Measurements from ENCODE around the gene LY6G5C. TPM values are rescaled to one million over a fixed set of nuclear protein-coding genes. Genes with fewer than 3 reads are reported as not detected.
A peak's percentile ranks its signal among the peaks of the same experiment; 100 is the strongest.

LY6G5C gene
- total and polyA plus RNA-seq, 2 of the 13 experiments (the other 11 are each of a cell fraction or from before 2014, with no cell fraction given) = 0.33 to 0.55 TPM

DNA sequence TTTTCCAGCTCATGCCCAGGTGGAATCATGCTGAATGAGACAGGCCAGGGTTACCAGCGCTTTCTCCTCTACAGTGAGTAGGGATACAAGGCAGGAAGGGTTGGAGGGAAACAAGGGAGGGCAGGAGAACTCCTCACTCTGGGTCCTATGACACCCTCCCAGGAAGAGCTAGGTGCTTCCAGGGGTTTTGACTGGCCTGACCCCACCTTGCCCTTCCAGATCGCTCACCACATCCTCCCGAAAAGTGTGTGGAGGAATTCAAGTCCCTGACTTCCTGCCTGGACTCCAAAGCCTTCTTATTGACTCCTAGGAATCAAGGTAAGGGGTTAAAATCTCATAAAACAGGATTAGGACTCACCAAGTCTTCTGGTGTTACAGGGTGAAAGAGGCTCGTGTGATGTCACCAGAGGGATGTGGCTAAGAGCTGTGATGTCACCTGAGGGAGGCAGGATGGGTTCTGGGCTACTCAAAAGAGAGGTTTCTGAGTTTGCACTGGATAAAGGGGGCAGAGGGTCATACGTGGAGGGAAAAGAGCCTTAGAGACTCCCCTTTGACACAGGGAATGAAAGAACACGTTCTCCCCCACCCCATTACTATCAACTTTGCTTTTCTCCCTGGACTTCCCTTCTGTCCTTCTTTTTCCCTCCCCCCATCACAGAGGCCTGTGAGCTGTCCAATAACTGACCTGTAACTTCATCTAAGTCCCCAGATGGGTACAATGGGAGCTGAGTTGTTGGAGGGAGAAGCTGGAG is 23.3 kb downstream of the LY6G5C start (continued):
- TF ChIP-seq SETDB1 (CRISPR knock-in tag; IDR thresholded peaks at IDR 0.05; ENCODE audit: borderline replicate concordance) (no peak), SAP130 (CRISPR knock-in tag; IDR thresholded peaks at IDR 0.05; ENCODE audit: low read depth) (0 out of 2 replicates have a peak, but pooled peaks have one; percentile 4), ZNF614 (CRISPR knock-in tag; IDR thresholded peaks at IDR 0.05; ENCODE audit: borderline replicate concordance) (no peak), MAZ (IDR thresholded peaks at IDR 0.05; ENCODE audit: borderline replicate concordance, low read depth, low read length) (no peak), MAZ (CRISPR knock-in tag; IDR thresholded peaks at IDR 0.05; ENCODE audit: low read depth) (0 out of 2 replicates have a peak, but pooled peaks have one; percentile 11), SMAD3 (CRISPR knock-in tag; IDR thresholded peaks at IDR 0.05) (no peak), ZFAT (CRISPR knock-in tag; conservative IDR thresholded peaks at IDR 0.05) (no peak), TOPORS (CRISPR knock-in tag; IDR thresholded peaks at IDR 0.05) (no peak), ZBTB21 (CRISPR knock-in tag; IDR thresholded peaks at IDR 0.05) (peak; percentile 68), BRD4 (CRISPR knock-in tag; IDR thresholded peaks at IDR 0.05) (no peak), ZNF530 (CRISPR knock-in tag; IDR thresholded peaks at IDR 0.05; ENCODE audit: low read depth) (no peak), RBFOX2 (IDR thresholded peaks at IDR 0.05; ENCODE audit: low read depth, low read length) (peak; percentile 54), HDAC1 (CRISPR knock-in tag; IDR thresholded peaks at IDR 0.05) (no peak), ZC3H13 (CRISPR knock-in tag; IDR thresholded peaks at IDR 0.05) (no peak), KLF9 (CRISPR knock-in tag; IDR thresholded peaks at IDR 0.05; ENCODE audit: low read depth) (no peak), ZBTB42 (CRISPR knock-in tag; IDR thresholded peaks at IDR 0.05) (peak; percentile 18; the same call in 1 of the 2 replicates), CENPT (CRISPR knock-in tag; IDR thresholded peaks at IDR 0.05; ENCODE audit: low read depth) (0 out of 2 replicates have a peak, but pooled peaks have one; percentile 54), ZNF121 (CRISPR knock-in tag; IDR thresholded peaks at IDR 0.05) (no peak), ZNF547 (CRISPR knock-in tag; IDR thresholded peaks at IDR 0.05) (no peak)
- TF ChIP-seq, protein P1, sequence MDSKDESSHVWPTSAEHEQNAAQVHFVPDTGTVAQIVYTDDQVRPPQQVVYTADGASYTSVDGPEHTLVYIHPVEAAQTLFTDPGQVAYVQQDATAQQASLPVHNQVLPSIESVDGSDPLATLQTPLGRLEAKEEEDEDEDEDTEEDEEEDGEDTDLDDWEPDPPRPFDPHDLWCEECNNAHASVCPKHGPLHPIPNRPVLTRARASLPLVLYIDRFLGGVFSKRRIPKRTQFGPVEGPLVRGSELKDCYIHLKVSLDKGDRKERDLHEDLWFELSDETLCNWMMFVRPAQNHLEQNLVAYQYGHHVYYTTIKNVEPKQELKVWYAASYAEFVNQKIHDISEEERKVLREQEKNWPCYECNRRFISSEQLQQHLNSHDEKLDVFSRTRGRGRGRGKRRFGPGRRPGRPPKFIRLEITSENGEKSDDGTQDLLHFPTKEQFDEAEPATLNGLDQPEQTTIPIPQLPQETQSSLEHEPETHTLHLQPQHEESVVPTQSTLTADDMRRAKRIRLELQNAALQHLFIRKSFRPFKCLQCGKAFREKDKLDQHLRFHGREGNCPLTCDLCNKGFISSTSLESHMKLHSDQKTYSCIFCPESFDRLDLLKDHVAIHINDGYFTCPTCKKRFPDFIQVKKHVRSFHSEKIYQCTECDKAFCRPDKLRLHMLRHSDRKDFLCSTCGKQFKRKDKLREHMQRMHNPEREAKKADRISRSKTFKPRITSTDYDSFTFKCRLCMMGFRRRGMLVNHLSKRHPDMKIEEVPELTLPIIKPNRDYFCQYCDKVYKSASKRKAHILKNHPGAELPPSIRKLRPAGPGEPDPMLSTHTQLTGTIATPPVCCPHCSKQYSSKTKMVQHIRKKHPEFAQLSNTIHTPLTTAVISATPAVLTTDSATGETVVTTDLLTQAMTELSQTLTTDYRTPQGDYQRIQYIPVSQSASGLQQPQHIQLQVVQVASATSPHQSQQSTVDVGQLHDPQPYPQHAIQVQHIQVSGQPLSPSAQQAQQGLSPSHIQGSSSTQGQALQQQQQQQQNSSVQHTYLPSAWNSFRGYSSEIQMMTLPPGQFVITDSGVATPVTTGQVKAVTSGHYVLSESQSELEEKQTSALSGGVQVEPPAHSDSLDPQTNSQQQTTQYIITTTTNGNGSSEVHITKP (CRISPR knock-in tag; IDR thresholded peaks at IDR 0.05; ENCODE audit: low read depth) = 0 out of 2 replicates have a peak, but pooled peaks have one; percentile 26
- TF ChIP-seq, protein P2, sequence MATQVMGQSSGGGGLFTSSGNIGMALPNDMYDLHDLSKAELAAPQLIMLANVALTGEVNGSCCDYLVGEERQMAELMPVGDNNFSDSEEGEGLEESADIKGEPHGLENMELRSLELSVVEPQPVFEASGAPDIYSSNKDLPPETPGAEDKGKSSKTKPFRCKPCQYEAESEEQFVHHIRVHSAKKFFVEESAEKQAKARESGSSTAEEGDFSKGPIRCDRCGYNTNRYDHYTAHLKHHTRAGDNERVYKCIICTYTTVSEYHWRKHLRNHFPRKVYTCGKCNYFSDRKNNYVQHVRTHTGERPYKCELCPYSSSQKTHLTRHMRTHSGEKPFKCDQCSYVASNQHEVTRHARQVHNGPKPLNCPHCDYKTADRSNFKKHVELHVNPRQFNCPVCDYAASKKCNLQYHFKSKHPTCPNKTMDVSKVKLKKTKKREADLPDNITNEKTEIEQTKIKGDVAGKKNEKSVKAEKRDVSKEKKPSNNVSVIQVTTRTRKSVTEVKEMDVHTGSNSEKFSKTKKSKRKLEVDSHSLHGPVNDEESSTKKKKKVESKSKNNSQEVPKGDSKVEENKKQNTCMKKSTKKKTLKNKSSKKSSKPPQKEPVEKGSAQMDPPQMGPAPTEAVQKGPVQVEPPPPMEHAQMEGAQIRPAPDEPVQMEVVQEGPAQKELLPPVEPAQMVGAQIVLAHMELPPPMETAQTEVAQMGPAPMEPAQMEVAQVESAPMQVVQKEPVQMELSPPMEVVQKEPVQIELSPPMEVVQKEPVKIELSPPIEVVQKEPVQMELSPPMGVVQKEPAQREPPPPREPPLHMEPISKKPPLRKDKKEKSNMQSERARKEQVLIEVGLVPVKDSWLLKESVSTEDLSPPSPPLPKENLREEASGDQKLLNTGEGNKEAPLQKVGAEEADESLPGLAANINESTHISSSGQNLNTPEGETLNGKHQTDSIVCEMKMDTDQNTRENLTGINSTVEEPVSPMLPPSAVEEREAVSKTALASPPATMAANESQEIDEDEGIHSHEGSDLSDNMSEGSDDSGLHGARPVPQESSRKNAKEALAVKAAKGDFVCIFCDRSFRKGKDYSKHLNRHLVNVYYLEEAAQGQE (IDR thresholded peaks at IDR 0.05; ENCODE audit: borderline replicate concordance in 1 of 2, low read depth in 1 of 2, low read length in 2 of 2) = 0 out of 4 replicates have a peak, but pooled peaks of 1 of the 2 experiments have one; percentile 34
- TF ChIP-seq, protein P3, sequence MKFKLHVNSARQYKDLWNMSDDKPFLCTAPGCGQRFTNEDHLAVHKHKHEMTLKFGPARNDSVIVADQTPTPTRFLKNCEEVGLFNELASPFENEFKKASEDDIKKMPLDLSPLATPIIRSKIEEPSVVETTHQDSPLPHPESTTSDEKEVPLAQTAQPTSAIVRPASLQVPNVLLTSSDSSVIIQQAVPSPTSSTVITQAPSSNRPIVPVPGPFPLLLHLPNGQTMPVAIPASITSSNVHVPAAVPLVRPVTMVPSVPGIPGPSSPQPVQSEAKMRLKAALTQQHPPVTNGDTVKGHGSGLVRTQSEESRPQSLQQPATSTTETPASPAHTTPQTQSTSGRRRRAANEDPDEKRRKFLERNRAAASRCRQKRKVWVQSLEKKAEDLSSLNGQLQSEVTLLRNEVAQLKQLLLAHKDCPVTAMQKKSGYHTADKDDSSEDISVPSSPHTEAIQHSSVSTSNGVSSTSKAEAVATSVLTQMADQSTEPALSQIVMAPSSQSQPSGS (CRISPR knock-in tag; IDR thresholded peaks at IDR 0.05) = no peak
